H1 (cell line): ENCODE results near the gene SERPINB12. TPM values are rescaled to one million over a fixed set of nuclear protein-coding genes. Genes with fewer than 3 reads are reported as not detected.

Experiments
- ASH2L ChIP-seq: fragments of 200-600, 300-600 bp; sonication (generic); IDR thresholded peaks from one replicate; pipeline ENCODE4 v1.7.1; 2017; ENCODE audit warnings: low read length
- KDM1A ChIP-seq: fragments of 200-600, 300-600 bp; sonication (generic); IDR thresholded peaks from 2 replicates; pipeline ENCODE4 v1.7.1; 2016; ENCODE audit warnings: mild to moderate bottlenecking, low read length, borderline replicate concordance
- SIN3A ChIP-seq, 2 experiments: IDR thresholded peaks in 1 of 2; conservative IDR thresholded peaks in 1 of 2; 2 replicates each; pipeline ENCODE4 v1.6.1; 2011 to 2012; ENCODE audit warnings: low read length in 2 of 2, improper control_type of control experiment in 1 of 2, low read depth in 1 of 2, mild to moderate bottlenecking in 1 of 2
- polyA plus RNA-seq, 7 experiments: library from polyadenylated mRNA; depleted of rRNA in 3 of 7; stranded (reverse) in 5 of 7; unstranded in 2 of 7; fragments of >200 nt in 5 of 7; fragments of 200-250 nt in 2 of 7; gene quantifications; 1 replicate in 5 of 7; 2 replicates in 1 of 7; 4 replicates in 1 of 7; pipeline versions ENCODE4 v1.2.1 to v1.2.3, GENCODE V29; 2011 to 2013; ENCODE audit warnings: missing spikeins in 2 of 7, mixed read lengths in 2 of 7
- total RNA-seq: library from RNA; stranded (reverse); fragmentation: NEBNext Ultra II Directional; extraction: Animal tissue kit (Norgen Biotek cat#: 25700); gene quantifications from 2 replicates; pipeline ENCODE4 v1.2.1, GENCODE V29; 2021
- TF ChIP-seq, protein P1 (sequence below): IDR thresholded peaks from 2 replicates; pipeline ENCODE4 v1.6.1; 2012; ENCODE audit warnings: inconsistent platforms

The SERPINB12 gene
- total and polyA plus RNA-seq, 2 of the 8 experiments (the other 6 are each of a cell fraction or from before 2014, with no cell fraction given): not detected

DNA sequence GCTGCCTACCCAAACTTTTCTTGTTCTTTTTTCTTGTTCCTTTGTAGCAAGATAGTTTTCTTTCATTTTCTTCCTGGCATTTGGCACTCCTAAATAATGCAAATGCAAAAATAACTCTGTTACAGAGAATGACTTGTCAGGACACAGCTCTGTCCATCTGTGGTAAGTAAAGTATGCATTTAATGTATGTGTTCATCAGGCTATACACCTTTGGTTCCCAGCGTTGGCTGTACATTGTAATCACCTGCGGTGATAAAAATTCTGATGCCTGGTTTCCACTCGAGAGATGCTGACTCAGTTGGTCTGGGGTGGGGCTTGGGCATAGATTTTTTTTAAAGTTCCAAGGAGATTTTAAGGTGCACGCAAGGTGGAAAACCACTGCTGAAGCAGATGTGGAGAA, 44.8 kb downstream of the SERPINB12 start, which contains the start of gene SERPINB13 (continued):
- TF ChIP-seq SIN3A (conservative IDR thresholded peaks at IDR 0.05 in 1 of 2, IDR thresholded peaks at IDR 0.05 in 1 of 2; ENCODE audit: low read depth in 1 of 2, low read length in 2 of 2) (no peak), ASH2L (no peak), KDM1A (no peak)
- TF ChIP-seq, protein P1, sequence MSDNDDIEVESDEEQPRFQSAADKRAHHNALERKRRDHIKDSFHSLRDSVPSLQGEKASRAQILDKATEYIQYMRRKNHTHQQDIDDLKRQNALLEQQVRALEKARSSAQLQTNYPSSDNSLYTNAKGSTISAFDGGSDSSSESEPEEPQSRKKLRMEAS: no peak
